ENCODE measurements around the gene CHAF1A.

CHAF1A gene

GRCh38 chr19:4367781-4368127, 34.7 kb upstream of the CHAF1A start:
- Histone ChIP-seq H3K4me3 (ENCODE audit: low read length) (no peak overlapping the region), H3K27me3 (ENCODE audit: insufficient read depth, low read length) (no peaks in the 10 kb centered on the region), H3K9me3 (ENCODE audit: insufficient read depth, low read depth, low read length) (no peaks in the 10 kb centered on the region), H3K27ac (ENCODE audit: low read depth, low read length) (no peak overlapping the region), H3K9ac (ENCODE audit: low read depth, low read length) (no peak overlapping the region), H3K36me3 (ENCODE audit: insufficient read depth, low read length) (peaks cover 20% of the 10 kb centered on the region), H3K4me1 (ENCODE audit: insufficient read depth, low read length) (peaks cover 18% of the 10 kb centered on the region)
- WGBS = 96% methylated on average over 13 of the region's 13 CpGs

DNA sequence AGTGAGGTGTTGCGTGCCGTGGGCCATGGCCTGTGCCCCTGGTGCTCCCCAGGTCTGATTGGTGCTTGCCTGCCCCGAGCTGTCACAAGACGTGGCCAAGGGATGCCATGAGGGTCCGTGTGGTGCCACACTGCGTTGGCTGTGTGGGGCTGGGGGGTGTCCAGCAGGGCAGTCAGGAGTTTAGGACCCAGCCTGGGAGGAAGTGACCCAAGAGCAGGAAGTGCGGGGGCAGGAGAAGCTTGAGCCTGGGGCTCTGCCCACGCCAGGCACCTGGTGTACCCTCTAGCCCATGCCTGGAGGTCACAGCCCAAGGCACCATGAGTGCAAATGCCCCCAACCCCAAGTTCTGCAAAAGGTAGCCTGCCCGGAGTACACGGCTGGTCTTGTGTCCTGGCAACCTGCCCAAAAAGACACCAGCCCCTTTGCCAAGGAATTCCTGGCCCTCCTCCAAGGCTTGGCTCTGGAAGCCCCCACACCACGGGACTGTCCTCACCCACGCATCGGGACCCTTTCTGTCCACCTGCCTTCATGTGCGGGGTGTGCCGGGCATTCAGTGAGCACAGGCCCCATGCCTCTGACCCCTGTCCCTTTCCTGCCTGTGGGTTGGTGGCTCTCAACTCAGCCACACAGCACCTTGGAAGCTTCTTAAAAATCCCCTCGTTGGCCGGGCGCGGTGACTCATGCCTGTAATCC, 34.2 kb upstream of the CHAF1A start:
- H3K36me3 ChIP-seq (ENCODE audit: insufficient read depth, low read length) = peaks cover 19% of the 10 kb centered on the region
- WGBS = 91% methylated on average over 19 of the region's 19 CpGs
- H3K27me3 ChIP-seq (ENCODE audit: insufficient read depth, low read length) = no peaks in the 10 kb centered on the region
- H3K9me3 ChIP-seq (ENCODE audit: insufficient read depth, low read depth, low read length) = no peaks in the 10 kb centered on the region
- no peak overlapping the region; the same call in 1 of the 2 replicates for H3K27ac ChIP-seq (ENCODE audit: low read depth, low read length)
- H3K4me1 ChIP-seq (ENCODE audit: insufficient read depth, low read length) = peaks cover 18% of the 10 kb centered on the region
- H3K9ac ChIP-seq (ENCODE audit: low read depth, low read length) = 0 out of 2 replicates have a peak overlapping the region, but pooled peaks have one; percentile 8
- no peak overlapping the region for H3K4me3 ChIP-seq (ENCODE audit: low read length)

- H3K4me3 ChIP-seq (ENCODE audit: low read length) = no peak overlapping the region
- H3K36me3 ChIP-seq (ENCODE audit: insufficient read depth, low read length) = peaks cover 10% of the 10 kb centered on the region
- H3K27ac ChIP-seq (ENCODE audit: low read depth, low read length) = peak overlapping the region; percentile 53
- WGBS = 64% methylated on average over 25 of the region's 25 CpGs
- H3K9me3 ChIP-seq (ENCODE audit: insufficient read depth, low read depth, low read length) = no peaks in the 10 kb centered on the region
- H3K4me1 ChIP-seq (ENCODE audit: insufficient read depth, low read length) = peaks cover 21% of the 10 kb centered on the region
- no peaks in the 10 kb centered on the region for H3K27me3 ChIP-seq (ENCODE audit: insufficient read depth, low read length)
- H3K9ac ChIP-seq (ENCODE audit: low read depth, low read length) = peak overlapping the region; percentile 49
Observed at GRCh38 chr19:4369109-4369887, 33.1 kb upstream of the CHAF1A start.

DNA sequence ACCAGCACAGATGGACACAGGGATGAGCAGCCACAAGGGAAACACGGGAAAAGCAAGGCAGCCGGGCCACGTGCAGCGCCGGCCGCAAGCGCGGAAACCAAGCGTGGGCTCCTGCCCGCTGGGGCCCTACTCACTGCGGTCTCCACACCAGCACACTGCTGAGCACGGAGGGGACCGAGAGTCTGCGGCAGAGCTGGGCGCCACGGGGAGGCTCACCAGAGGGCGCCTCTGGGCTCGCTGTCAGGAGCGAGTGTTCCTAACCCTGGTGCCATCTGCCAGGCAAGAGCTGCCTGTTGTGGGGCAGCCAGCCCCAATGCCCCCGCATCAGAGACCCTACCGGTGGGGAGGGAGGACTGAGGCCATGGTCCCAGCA, 32.6 kb upstream of the CHAF1A start:
- 73% methylated on average over 21 of the region's 21 CpGs for WGBS
- H3K9ac ChIP-seq (ENCODE audit: low read depth, low read length) = peak overlapping the region; percentile 49; the same call in 1 of the 2 replicates
- no peak overlapping the region for H3K4me3 ChIP-seq (ENCODE audit: low read length)
- no peaks in the 10 kb centered on the region for H3K27me3 ChIP-seq (ENCODE audit: insufficient read depth, low read length)
- peak overlapping the region; percentile 53; the same call in 1 of the 2 replicates for H3K27ac ChIP-seq (ENCODE audit: low read depth, low read length)
- peaks cover 10% of the 10 kb centered on the region for H3K36me3 ChIP-seq (ENCODE audit: insufficient read depth, low read length)
- peaks cover 27% of the 10 kb centered on the region for H3K4me1 ChIP-seq (ENCODE audit: insufficient read depth, low read length)
- no peaks in the 10 kb centered on the region for H3K9me3 ChIP-seq (ENCODE audit: insufficient read depth, low read depth, low read length)

DNA sequence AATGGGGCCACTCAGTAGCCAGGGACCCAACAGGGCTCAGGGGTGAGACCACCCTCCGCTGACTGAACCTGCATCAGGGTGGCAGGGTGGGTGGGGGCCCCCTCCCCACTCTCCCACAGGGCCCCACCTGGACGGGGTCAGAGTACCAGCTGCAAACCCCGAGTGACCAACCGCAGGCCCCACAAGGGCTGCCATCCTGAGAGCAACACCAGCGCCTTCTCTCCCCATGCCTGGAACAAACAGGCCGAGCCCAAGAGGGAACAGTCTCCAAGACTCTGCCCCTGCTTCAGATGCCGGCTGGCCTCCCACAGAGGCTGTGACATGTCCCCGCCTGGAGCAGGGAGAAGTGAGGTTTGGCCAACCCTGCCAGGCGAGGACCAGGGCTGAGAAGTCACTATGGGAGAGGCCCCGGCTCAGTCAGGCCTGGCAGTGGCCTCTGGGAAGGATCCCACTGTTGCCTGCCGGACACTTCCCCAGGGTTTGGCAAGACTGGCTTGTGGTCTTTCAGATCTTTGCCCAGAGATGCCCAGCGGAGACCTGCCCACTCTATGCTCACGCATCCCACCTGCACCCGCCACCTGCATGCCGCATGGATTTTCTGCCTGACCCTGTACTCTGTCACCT, 31.9 kb upstream of the CHAF1A start:
- Histone ChIP-seq H3K27ac (ENCODE audit: low read depth, low read length) (no peak overlapping the region), H3K9me3 (ENCODE audit: insufficient read depth, low read depth, low read length) (no peaks in the 10 kb centered on the region), H3K9ac (ENCODE audit: low read depth, low read length) (no peak overlapping the region), H3K4me1 (ENCODE audit: insufficient read depth, low read length) (peaks cover 33% of the 10 kb centered on the region), H3K36me3 (ENCODE audit: insufficient read depth, low read length) (peaks cover 8% of the 10 kb centered on the region), H3K4me3 (ENCODE audit: low read length) (no peak overlapping the region), H3K27me3 (ENCODE audit: insufficient read depth, low read length) (no peaks in the 10 kb centered on the region)
- WGBS = 91% methylated on average over 15 of the region's 15 CpGs

- Histone ChIP-seq H3K36me3 (ENCODE audit: insufficient read depth, low read length) (no peaks in the 10 kb centered on the region), H3K4me1 (ENCODE audit: insufficient read depth, low read length) (peaks cover 43% of the 10 kb centered on the region), H3K9me3 (ENCODE audit: insufficient read depth, low read depth, low read length) (no peaks in the 10 kb centered on the region), H3K27me3 (ENCODE audit: insufficient read depth, low read length) (no peaks in the 10 kb centered on the region), H3K27ac (ENCODE audit: low read depth, low read length) (no peak overlapping the region), H3K9ac (ENCODE audit: low read depth, low read length) (no peak overlapping the region; the same call in 1 of the 2 replicates), H3K4me3 (ENCODE audit: low read length) (no peak overlapping the region)
- 92% methylated on average over 31 of the region's 31 CpGs for WGBS
Observed at GRCh38 chr19:4371247-4372164, 30.9 kb upstream of the CHAF1A start.

- H3K4me1 ChIP-seq (ENCODE audit: insufficient read depth, low read length) = peaks cover 51% of the 10 kb centered on the region
- no peaks in the 10 kb centered on the region for H3K9me3 ChIP-seq (ENCODE audit: insufficient read depth, low read depth, low read length)
- H3K36me3 ChIP-seq (ENCODE audit: insufficient read depth, low read length) = no peaks in the 10 kb centered on the region
- no peaks in the 10 kb centered on the region for H3K27me3 ChIP-seq (ENCODE audit: insufficient read depth, low read length)
- no peak overlapping the region for H3K27ac ChIP-seq (ENCODE audit: low read depth, low read length)
- H3K4me3 ChIP-seq (ENCODE audit: low read length) = no peak overlapping the region
- WGBS = 93% methylated on average over 22 of the region's 22 CpGs
- H3K9ac ChIP-seq (ENCODE audit: low read depth, low read length) = no peak overlapping the region
Observed at GRCh38 chr19:4372165-4373012, 30.1 kb upstream of the CHAF1A start.

- Histone ChIP-seq H3K27me3 (ENCODE audit: insufficient read depth, low read length) (no peaks in the 10 kb centered on the region), H3K9me3 (ENCODE audit: insufficient read depth, low read depth, low read length) (no peaks in the 10 kb centered on the region), H3K9ac (ENCODE audit: low read depth, low read length) (no peak overlapping the region), H3K4me1 (ENCODE audit: insufficient read depth, low read length) (peaks cover 51% of the 10 kb centered on the region), H3K36me3 (ENCODE audit: insufficient read depth, low read length) (no peaks in the 10 kb centered on the region), H3K27ac (ENCODE audit: low read depth, low read length) (no peak overlapping the region), H3K4me3 (ENCODE audit: low read length) (no peak overlapping the region)
- WGBS = 93% methylated on average over 8 of the region's 8 CpGs
Observed at GRCh38 chr19:4373013-4373367, 29.4 kb upstream of the CHAF1A start.

GRCh38 chr19:4373601-4374497, 28.6 kb upstream of the CHAF1A start:
- H3K4me3 ChIP-seq (ENCODE audit: low read length) = no peak overlapping the region
- peak overlapping the region; percentile 46 for H3K9ac ChIP-seq (ENCODE audit: low read depth, low read length)
- H3K36me3 ChIP-seq (ENCODE audit: insufficient read depth, low read length) = no peaks in the 10 kb centered on the region
- peak overlapping the region; percentile 82 for H3K27ac ChIP-seq (ENCODE audit: low read depth, low read length)
- peaks cover 47% of the 10 kb centered on the region for H3K4me1 ChIP-seq (ENCODE audit: insufficient read depth, low read length)
- no peaks in the 10 kb centered on the region for H3K27me3 ChIP-seq (ENCODE audit: insufficient read depth, low read length)
- WGBS = 92% methylated on average over 25 of the region's 25 CpGs
- no peaks in the 10 kb centered on the region for H3K9me3 ChIP-seq (ENCODE audit: insufficient read depth, low read depth, low read length)
